Fibroblast of skin of scalp (primary cell): ENCODE results near the gene NEK10.
"Not testable (repeated sequence)": the region's sequence is repeated elsewhere in the genome, so short reads cannot be mapped to it uniquely, and the experiment has no call there.

Experiments used
- DNase-seq: peaks from one replicate; pipeline ENCODE4 v3.0.0-alpha.2; 2013

The NEK10 gene

DNA sequence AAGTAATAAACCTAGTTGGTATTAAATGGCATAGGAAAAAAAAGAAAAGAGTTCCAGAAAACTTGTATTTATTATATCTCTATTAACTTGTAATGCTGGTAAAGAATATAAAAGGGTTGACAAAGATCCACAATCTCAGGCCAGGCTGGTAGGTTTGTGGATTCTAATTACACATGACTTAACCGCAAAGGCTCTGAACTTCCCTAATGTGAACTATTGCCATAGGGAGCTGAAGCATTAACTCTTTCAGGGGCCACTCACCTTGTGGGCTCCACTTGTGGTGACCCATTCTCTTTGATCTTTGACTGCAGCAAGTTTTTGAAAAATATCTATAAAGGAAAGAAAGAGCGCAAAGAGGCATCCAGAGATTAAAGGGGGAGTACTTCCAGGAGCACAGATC, 58.5 kb downstream of the NEK10 start:
- DNase-seq, result no peak

- no peak for DNase-seq
Measured at GRCh38 chr3:27307566-27307965, 61.6 kb downstream of the NEK10 start.

- DNase-seq, result no peak
Measured at GRCh38 chr3:27302891-27303290, 66.3 kb downstream of the NEK10 start.

DNA sequence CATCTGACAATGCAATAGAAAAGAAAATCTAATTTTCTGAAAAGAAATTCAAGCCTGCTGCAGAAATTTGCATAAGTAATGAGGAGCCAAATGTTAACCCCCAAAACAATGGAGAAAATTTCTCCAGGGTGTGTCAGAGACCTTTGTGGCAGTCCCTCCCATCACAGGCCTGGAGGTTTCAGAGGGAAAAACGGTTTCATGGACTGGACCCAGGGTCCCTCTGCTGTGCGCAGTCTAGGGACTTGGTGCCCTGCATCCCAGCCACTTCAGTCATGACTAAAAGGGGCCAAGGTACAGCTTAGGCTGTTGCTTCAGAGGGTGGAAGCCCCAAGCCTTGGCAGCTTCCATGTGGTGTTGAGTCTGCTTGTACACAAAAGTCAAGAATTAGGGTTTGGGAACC, 70.2 kb downstream of the NEK10 start:
- not testable (repeated sequence) for DNase-seq

- peak; percentile 34 for DNase-seq
Measured at GRCh38 chr3:27293939-27294338, 75.2 kb downstream of the NEK10 start.

DNA sequence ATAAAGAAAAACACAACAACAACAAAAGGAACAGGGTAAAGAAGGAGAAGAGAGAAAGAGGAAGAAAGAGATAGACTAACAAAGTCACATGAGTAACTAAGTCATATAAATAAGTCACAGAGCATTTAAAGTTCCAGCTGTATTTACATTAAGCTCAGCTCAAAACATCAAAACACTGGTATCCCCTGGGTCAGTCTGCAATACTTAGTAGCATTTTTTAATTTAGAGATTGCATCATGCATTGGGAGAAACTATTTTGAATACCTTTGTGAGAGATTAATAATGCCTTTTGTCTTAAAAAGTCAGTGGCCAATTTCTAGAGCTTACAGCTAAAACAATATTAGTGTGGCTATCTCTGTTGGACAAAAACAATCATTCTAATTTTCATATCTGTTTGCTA, 78.4 kb downstream of the NEK10 start:
- DNase-seq, result no peak

DNA sequence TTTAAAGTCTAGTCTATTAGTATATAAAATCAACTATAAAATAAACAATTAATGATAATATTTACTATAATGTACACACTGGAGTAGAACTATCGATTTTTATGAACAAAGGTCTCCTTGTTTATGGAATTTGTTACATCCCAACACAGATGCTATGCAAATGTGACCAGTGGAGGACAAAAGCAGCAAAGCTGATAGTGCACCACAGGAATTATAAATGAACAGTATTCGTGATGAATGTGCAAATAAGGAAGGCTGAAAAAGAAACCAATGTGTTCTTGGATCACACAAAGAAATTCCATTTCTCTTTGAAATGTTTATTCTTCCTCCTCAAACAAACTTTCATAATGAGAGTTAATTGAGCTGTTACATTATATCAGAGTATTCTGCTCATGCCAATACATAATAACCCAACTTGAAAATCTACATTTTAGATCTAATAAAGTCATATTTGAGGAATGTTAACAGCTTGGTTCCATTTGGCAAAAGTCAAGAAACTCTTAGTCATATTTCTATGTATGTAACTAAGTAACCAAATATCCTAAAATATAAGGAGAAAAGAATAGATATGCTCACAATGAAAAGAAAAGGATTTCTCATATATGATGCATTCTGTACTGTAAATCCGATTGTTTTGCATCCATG, 79.3 kb downstream of the NEK10 start:
- peak; percentile 60 for DNase-seq

GRCh38 chr3:27287052-27287451, 82.1 kb downstream of the NEK10 start:
- DNase-seq, result no peak

- not testable (repeated sequence) for DNase-seq
Measured at GRCh38 chr3:27286467-27286866, 82.7 kb downstream of the NEK10 start.

GRCh38 chr3:27285668-27286067, 83.5 kb downstream of the NEK10 start:
- DNase-seq, result no peak

- no peak for DNase-seq
Measured at GRCh38 chr3:27281671-27282150, 87.5 kb downstream of the NEK10 start.

GRCh38 chr3:27279123-27279522, 90.1 kb downstream of the NEK10 start:
- DNase-seq, result peak; percentile 14

- DNase-seq, result no peak
Measured at GRCh38 chr3:27278383-27279055, 90.7 kb downstream of the NEK10 start.

DNA sequence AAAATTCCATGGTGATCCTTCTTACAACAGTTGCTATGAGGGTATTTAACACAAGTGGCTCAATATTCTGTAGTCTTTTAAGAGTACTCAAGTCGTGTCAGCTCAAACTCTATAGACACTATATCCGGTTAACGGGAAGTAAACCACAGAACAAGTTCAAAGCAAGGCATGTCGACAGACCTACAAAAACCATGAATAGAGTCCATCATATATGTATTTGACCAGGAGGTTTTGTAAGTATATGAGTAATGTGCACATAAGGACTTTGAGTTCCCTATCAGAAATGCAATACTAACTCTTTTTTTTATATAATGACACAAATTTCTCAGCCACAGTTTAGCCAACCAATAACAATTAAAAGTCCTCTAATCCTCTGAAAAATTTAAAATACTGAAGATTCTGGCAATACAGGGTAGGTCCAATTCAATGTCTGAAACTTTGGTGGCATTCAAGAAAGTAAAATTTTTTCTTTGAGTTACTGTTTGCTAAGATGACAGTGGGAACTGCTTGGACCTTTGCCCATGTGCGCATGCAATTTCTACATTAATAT, 93.7 kb downstream of the NEK10 start:
- no peak for DNase-seq

GRCh38 chr3:27271890-27272289, 97.3 kb downstream of the NEK10 start:
- DNase-seq, result no peak

- no peak for DNase-seq
Measured at GRCh38 chr3:27254896-27255295, 114.3 kb downstream of the NEK10 start.

DNA sequence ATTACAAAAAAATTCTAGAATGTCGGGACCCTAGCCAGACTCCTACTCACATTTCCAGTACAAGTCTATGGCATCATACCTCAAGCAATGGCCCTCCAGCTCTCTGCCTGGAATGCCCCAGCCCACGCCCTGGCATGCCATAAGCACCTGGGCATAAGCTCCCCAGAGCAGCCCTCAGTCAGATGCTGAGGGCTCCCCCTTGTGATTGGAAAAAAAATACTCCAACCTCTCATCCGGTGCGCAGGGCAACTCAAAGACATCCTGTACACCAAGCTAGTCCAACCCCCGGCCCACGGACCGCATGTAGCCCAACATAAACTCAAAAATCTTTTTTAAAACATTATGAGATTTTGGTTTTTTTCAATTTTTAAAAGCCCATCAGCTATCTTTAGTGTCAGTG, 115.4 kb downstream of the NEK10 start:
- peak; percentile 50 for DNase-seq

DNA sequence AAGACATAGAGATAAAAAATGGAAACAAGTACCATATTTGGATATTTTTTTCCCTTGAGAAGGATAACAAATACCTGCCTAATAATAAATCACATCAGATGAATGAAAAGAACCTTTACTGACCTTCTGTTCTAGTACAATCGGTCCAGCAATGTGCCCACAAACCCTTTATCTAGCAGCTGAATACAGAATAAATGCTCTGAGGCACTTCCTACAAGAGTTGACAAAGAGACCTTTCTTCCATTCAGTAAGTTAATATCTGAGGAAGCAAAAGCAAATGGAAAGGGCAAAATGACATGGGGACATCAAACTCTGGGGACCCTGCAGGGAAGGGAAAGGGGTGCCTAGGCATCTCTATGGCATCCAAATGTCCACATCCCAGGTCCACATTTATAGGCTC, 115.8 kb downstream of the NEK10 start:
- no peak for DNase-seq

GRCh38 chr3:27252646-27253045, 116.5 kb downstream of the NEK10 start:
- DNase-seq, result no peak

DNA sequence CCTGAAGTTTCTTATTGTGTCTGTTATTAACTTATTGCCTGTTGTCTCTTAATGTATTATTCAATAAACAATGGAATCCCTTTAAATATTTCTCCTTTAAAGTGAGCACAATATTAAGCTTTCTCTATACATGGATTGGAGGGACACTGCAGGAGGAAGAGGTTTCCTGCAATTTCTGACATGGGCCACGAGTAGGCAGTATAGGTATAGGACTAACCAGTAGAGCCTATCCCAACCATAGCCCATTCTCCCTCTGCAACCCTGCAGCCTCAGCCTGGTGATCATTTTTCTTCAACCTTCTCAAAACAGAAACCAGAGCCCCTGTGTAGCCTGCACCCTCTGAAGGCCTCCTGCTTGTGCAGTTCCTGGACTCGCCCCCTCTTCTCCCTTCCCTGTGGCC, 124.8 kb downstream of the NEK10 start:
- no peak for DNase-seq

- DNase-seq, result no peak
Measured at GRCh38 chr3:27239951-27240350, 129.2 kb downstream of the NEK10 start.

- DNase-seq, result no peak
Measured at GRCh38 chr3:27228805-27229204, 140.4 kb downstream of the NEK10 start.

DNA sequence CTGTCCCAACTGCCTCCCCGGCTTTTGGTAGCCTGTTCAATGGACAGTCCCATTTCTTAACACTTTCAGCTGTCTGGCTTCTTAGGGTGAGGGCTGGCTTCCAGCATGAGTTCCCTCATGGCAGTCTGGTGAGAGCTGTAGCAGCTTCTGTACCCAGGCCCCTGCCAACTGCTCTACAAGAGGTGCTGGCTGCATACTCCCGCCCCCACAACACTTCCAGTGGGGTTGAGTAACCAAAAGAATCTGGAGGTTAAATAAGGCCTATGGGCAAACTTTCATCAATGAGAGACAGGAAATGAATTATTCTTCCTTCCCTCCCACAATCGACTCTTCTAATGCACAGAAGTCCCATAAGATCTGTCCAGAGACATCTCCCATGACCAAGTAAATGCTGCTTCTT, 145.0 kb downstream of the NEK10 start:
- peak; percentile 11 for DNase-seq

DNA sequence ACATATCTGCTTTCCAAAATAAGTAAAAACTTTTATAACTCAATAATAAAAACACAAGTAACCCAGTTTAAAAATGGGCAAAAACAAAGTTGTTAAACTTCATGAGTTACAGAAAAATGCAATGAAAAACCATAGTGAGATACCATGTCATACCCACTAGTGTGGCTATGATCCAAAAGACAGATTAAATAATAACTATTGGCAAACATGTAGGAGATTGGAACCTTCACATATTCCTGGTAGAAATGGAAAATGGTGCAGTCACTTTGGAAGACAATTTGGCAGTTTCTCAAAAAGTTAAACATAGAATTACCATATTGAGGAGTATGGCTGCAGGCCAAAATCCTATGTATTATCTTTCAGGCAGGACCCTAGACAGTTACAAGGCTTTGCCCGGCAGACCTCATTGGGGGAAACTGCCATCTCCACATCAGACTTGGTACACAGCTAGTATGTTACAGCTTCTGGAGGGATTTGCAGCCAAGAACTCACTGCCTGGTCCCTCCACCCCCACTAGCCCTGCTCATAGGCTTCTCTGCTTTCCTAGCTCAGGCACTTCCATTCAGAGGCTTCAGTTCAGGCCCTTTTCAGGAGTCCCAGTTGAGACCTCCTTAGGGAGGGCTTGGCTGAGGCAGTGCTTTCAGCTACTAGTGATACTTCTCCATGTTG, 147.8 kb downstream of the NEK10 start:
- DNase-seq, result peak; percentile 6
